GM21528 (cell line): Measurements from ENCODE around the gene ZSWIM1.

Source experiments
- ATAC-seq: cut with Tn5 transposase; IDR thresholded peaks from one replicate; pipeline ENCODE4 v1.9.1; 2021; ENCODE audit warnings: mild to moderate bottlenecking, moderate library complexity; ENCODE audit not compliant: unreplicated experiment, low FRiP score

The ZSWIM1 gene

GRCh38 chr20:45880988-45881788, at the start of gene ZSWIM1:
ZSWIM1 (plus strand) TSS chr20:45881227; CDS start chr20:45882593, 1,366 bp downstream.
- peak; percentile 97 for ATAC-seq

- no peak for ATAC-seq
These were observed 48.4 kb upstream of the ZSWIM1 start for GRCh38 chr20:45832619-45833018.

- ATAC-seq: no peak
These were observed 47.8 kb upstream of the ZSWIM1 start, which contains the start of gene SNX21 for GRCh38 chr20:45833030-45833882. SNX21 (plus strand) TSS chr20:45833799; CDS start chr20:45833920, 121 bp downstream.

DNA sequence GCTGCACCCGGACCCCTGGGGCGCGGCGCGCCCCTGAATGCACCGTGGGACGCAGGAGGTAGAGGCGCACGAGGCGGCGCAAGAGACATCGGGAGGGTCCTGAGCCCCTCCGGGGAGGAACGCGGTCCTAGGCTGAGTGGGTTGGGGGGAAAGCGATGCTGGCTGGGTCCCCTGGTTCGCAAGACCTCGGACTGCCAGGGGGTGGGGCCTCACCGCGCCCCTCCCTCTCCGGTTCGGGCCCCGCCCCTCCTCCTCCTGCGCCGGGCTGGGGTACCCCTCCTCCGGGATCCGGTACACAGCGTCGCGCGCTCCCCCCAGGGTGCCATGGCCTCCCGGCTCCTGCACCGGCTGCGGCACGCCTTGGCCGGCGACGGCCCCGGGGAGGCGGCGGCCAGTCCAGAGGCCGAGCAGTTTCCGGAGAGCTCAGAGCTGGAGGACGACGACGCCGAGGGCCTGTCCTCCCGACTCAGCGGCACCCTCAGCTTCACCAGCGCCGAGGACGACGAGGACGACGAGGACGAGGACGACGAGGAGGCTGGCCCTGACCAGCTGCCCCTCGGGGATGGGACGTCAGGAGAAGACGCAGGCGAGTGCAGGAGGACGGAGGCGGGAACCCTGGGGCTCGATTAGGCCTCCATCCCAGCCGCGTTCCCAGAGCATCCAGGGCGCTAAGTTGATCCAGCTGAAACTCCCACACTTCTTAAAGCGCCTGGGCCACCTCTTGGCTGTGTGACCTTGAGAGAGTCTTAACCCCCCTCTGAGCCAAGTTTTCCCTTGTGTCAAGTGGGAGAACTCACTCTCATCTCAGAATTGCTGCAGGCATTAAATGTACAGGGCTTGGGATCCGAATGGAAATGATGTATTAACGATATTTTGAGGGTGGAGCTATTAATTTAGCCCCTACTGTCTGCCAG, 46.9 kb upstream of the ZSWIM1 start:
- ATAC-seq: no peak

DNA sequence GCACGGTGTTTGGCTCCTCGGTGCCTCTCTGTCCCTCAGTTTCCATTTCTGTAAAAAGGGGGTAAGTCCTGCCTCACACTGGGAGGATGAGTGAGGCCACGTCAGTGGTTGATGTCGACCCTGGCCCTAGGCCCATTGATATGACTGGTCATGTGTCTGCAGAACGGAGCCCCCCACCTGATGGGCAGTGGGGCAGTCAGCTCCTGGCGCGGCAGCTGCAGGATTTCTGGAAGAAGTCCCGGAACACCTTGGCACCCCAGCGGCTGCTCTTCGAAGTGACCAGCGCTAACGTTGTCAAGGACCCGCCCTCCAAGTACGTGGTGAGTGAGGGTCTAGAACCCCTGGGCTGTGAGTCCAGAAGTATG, 46.2 kb upstream of the ZSWIM1 start:
- ATAC-seq: no peak

GRCh38 chr20:45835329-45835765, 45.7 kb upstream of the ZSWIM1 start:
- ATAC-seq: no peak

- no peak for ATAC-seq
These were observed 45.2 kb upstream of the ZSWIM1 start for GRCh38 chr20:45835825-45836224.

GRCh38 chr20:45836841-45837240, 44.2 kb upstream of the ZSWIM1 start:
- no peak for ATAC-seq

- ATAC-seq: no peak
These were observed 40.3 kb upstream of the ZSWIM1 start for GRCh38 chr20:45840700-45841198.

DNA sequence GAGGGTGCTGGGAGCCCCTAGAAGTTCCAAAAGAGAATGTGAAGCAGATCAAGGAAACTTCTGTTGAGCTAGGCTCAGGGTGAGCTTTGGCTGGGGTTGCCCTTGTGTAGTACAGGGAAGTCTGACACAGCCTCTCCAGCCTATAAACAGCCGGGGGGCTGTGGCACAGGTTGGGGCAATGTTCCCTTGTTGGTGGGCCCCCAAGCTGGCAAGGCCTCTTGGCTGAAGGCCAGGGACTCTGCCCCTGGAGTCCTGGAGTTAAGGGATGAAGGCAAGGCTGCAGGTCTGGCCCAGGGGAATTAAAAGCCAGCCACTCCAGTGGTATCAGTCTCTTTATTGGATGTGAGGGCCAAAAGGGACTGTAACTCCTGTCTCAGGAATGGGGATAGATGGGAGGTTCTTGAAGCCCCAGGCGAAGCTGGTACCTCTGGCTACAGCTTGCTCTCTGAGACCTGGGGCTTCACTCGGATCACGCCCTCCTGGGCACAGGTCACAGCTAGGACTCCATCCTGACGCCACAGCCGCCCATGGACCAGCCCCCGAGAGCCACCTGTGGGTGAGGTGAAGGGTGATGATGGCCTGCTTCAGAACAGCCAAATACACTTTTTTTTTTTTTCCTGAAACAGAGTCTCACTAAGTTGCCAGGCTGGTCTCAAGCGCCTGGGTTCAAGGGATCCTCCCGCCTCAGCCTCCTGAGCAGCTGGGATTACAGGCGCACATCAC, 39.5 kb upstream of the ZSWIM1 start:
- no peak for ATAC-seq

DNA sequence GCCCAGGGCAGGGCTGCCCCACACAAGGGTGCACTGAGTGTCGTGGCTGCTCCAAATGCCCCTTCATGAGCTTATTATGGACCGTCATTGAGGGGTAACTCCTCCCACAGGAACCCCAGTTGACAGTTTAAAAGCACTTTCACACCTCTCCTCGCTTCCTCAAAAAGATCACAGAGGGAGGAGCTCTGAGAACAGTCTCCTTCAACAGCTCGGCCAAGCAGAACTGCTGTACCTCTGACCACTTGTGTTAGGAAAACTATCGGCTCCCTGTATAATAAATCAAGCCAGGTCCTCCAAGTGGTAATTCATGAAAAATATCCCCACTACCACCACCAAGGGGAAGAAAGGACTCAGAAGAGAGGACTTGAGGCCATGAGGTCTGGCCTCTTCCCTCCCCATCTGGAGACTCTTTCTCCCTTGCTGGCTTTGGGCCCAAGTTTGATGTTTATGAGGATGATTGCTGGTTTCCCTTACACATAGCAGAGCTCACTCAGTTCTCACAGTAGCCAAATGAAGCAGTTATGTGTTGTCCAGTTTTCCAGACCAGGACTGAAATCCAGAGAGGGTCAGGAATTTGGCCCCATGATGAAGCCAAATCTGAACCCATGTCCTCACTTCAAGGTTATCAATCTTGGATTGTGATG, 38.7 kb upstream of the ZSWIM1 start:
- no peak for ATAC-seq

- ATAC-seq: no peak
These were observed 37.5 kb upstream of the ZSWIM1 start for GRCh38 chr20:45843506-45843905.

DNA sequence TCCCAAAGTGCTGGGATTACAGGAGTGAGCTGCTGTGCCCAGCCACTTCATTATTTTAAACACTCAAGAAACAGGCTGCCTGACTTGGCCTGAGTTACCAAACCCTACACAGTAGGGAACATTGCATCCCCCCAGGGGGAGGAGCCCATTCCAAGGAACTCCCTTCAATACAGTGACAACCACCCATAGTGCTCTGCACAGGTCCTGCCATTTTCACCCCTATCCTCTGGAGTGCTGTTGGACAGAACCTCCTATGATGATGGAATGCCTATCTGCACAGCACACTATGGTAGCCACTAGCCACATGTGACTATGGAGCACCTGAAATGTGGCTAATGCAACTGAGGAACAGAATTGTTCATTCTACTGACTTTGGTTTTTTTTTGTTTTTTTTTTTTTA, 35.6 kb upstream of the ZSWIM1 start:
- no peak for ATAC-seq

GRCh38 chr20:45848421-45848820, 32.6 kb upstream of the ZSWIM1 start:
- no peak for ATAC-seq

GRCh38 chr20:45848969-45849582, 32.0 kb upstream of the ZSWIM1 start:
- no peak for ATAC-seq

GRCh38 chr20:45850238-45850637, 30.8 kb upstream of the ZSWIM1 start:
- ATAC-seq: no peak

DNA sequence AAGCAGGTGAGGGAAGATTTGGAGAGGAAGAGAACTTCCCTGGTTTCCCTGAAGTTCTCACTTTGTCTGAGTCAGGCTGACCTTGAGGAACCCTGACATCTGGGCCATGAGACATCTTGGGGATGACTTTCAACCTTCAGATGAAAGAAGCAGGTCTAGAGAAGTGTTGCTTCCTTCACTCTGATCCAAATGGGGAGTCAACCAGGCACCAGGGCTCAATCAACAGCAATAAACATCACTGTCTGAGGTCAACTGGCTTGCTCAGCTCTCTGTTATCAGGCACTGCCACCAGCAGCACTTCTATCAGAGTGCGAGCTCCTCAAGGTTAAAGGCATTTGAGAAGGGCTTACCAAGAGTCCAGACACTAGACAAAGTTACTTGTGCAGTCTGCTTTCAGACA, 30.1 kb upstream of the ZSWIM1 start:
- ATAC-seq: no peak

GRCh38 chr20:45851501-45851900, 29.5 kb upstream of the ZSWIM1 start:
- no peak for ATAC-seq

DNA sequence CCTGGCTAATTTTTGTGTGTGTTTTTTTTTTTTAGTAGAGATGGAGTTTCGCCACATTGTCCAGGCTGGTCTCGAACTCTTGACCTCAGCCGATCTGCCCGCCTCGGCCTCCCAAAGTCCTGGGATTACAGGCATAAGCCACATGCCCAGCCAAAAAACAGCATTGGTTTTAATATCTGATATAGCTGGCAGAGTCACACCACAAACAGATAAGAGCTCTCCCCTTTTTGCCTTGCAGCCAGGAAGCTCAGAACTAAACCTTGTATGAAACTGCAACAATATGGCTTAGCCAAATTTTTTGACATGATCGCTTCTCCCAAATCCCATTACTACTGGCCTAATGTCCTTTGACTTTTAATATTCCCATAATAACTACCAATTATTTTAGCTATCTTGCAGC, 28.7 kb upstream of the ZSWIM1 start:
- no peak for ATAC-seq
